ENCODE measurements around the gene ALOX12.

Gene ALOX12

GRCh38 chr17:7056386-7056785 is 60.5 kb downstream of the ALOX12 start:
- Histone ChIP-seq H3K9me3 (ENCODE audit: insufficient read depth, low read length) (no peaks in the 10 kb centered on the region), H3K9ac (ENCODE audit: low read length) (no peak overlapping the region), H3K79me2 (ENCODE audit: low read length) (no peaks in the 10 kb centered on the region), H3K27me3 (ENCODE audit: low read depth, low read length) (peaks cover 3% of the 10 kb centered on the region; the same call in 1 of the 2 replicates), H3K4me3 (ENCODE audit: low read length) (no peak overlapping the region), H3K36me3 (replicated peaks; ENCODE audit: low read depth, low read length) (no peaks in the 10 kb centered on the region), H3K27ac (ENCODE audit: low read length) (no peak overlapping the region), H2AFZ (ENCODE audit: low read depth, low read length) (no peak overlapping the region), H3K4me1 (ENCODE audit: low read length) (no peaks in the 10 kb centered on the region), H4K20me1 (ENCODE audit: insufficient read depth, low read length) (no peaks in the 10 kb centered on the region), H3K4me2 (ENCODE audit: low read length) (no peak overlapping the region)
- TF ChIP-seq CTCF (IDR thresholded peaks at IDR 0.05; ENCODE audit: low read depth, low read length), result no peak
- no peak for TF ChIP-seq EZH2phosphoT487 (IDR thresholded peaks at IDR 0.05; ENCODE audit: low read depth)

- no peak overlapping the region for H3K9ac ChIP-seq (ENCODE audit: low read length)
- no peaks in the 10 kb centered on the region for H3K36me3 ChIP-seq (replicated peaks; ENCODE audit: low read depth, low read length)
- H3K9me3 ChIP-seq (ENCODE audit: insufficient read depth, low read length), result no peaks in the 10 kb centered on the region
- no peak for TF ChIP-seq EZH2phosphoT487 (IDR thresholded peaks at IDR 0.05; ENCODE audit: low read depth)
- TF ChIP-seq CTCF (IDR thresholded peaks at IDR 0.05; ENCODE audit: low read depth, low read length), result no peak
- no peak overlapping the region for H2AFZ ChIP-seq (ENCODE audit: low read depth, low read length)
- H3K79me2 ChIP-seq (ENCODE audit: low read length), result no peaks in the 10 kb centered on the region
- H3K4me1 ChIP-seq (ENCODE audit: low read length), result no peaks in the 10 kb centered on the region
- H3K27ac ChIP-seq (ENCODE audit: low read length), result no peak overlapping the region
- no peak overlapping the region for H3K4me2 ChIP-seq (ENCODE audit: low read length)
- peaks cover 5% of the 10 kb centered on the region; the same call in 1 of the 2 replicates for H3K27me3 ChIP-seq (ENCODE audit: low read depth, low read length)
- H4K20me1 ChIP-seq (ENCODE audit: insufficient read depth, low read length), result no peaks in the 10 kb centered on the region
- no peak overlapping the region for H3K4me3 ChIP-seq (ENCODE audit: low read length)
Observed at GRCh38 chr17:7058831-7059447, 63.1 kb downstream of the ALOX12 start.
